ENCODE measurements around the gene KIAA0825. TPM values are rescaled to one million over a fixed set of nuclear protein-coding genes. Genes with fewer than 3 reads are reported as not detected.
A peak's percentile ranks its signal among the peaks of the same experiment; 100 is the strongest.

KIAA0825 gene
- total RNA-seq, 4 donors from 2014 or later, result 1.8 to 3.4 (median 2.6) TPM

GRCh38 chr5:94407023-94407422 lies 211.4 kb downstream of the KIAA0825 start:
- H3K9me3 ChIP-seq, result no peaks in the 10 kb centered on the region
- 36 to 46% methylated on average over 4 of the region's 4 CpGs for WGBS, 2 donors
- no peak overlapping the region for H3K4me3 ChIP-seq
- no peak for TF ChIP-seq POLR2A (IDR thresholded peaks at IDR 0.05)
- TF ChIP-seq CTCF (IDR thresholded peaks at IDR 0.05), result no peak
- no peak for DNase-seq
- no peaks in the 10 kb centered on the region for H3K36me3 ChIP-seq
- intact Hi-C loops (cut with DNase I), result no loop called here
- H3K4me1 ChIP-seq, result peaks cover 0 to 9% (median 0%) of the 10 kb centered on the region in 3 donors
- H3K27ac ChIP-seq, result no peak overlapping the region
- H3K27me3 ChIP-seq, result no peaks in the 10 kb centered on the region

- DNase-seq, result no peak
These were observed 214.9 kb downstream of the KIAA0825 start for GRCh38 chr5:94403483-94403882.

GRCh38 chr5:94402096-94402495 lies 216.3 kb downstream of the KIAA0825 start:
- intact Hi-C loops (cut with DNase I), result no loop called here
- no peak for DNase-seq

More at GRCh38 chr5:94403483-94403882, 214.9 kb downstream of the KIAA0825 start:
- Histone ChIP-seq H3K9me3 (no peaks in the 10 kb centered on the region), H3K4me1 (peaks cover 0 to 9% (median 0%) of the 10 kb centered on the region in 3 donors), H3K27ac (no peak overlapping the region), H3K4me3 (no peak overlapping the region), H3K36me3 (no peaks in the 10 kb centered on the region), H3K27me3 (no peaks in the 10 kb centered on the region)
- TF ChIP-seq CTCF (IDR thresholded peaks at IDR 0.05) (no peak), POLR2A (IDR thresholded peaks at IDR 0.05) (no peak)
- intact Hi-C loops (cut with DNase I), result no loop called here
- WGBS, 2 donors, result 93 to 98% methylated on average over 5 of the region's 5 CpGs

GRCh38 chr5:94397508-94397907 lies 220.9 kb downstream of the KIAA0825 start:
- no peak for TF ChIP-seq POLR2A (IDR thresholded peaks at IDR 0.05)
- TF ChIP-seq CTCF (IDR thresholded peaks at IDR 0.05), result peak in 1 of 6 experiments; percentile 8
- Histone ChIP-seq H3K36me3 (no peaks in the 10 kb centered on the region), H3K27me3 (no peaks in the 10 kb centered on the region), H3K4me1 (no peaks in the 10 kb centered on the region), H3K9me3 (no peaks in the 10 kb centered on the region), H3K4me3 (no peak overlapping the region), H3K27ac (no peak overlapping the region)
- intact Hi-C loops (cut with DNase I), result no loop called here
- no peak for DNase-seq

More at GRCh38 chr5:94402096-94402495, 216.3 kb downstream of the KIAA0825 start:
- TF ChIP-seq CTCF (IDR thresholded peaks at IDR 0.05) (no peak), POLR2A (IDR thresholded peaks at IDR 0.05) (no peak)
- H3K27me3 ChIP-seq, result no peaks in the 10 kb centered on the region
- H3K27ac ChIP-seq, result no peak overlapping the region
- H3K9me3 ChIP-seq, result no peaks in the 10 kb centered on the region
- peaks cover 0 to 7% (median 0%) of the 10 kb centered on the region in 3 donors for H3K4me1 ChIP-seq
- H3K36me3 ChIP-seq, result no peaks in the 10 kb centered on the region
- WGBS, 2 donors, result 71 to 85% methylated on average over 3 of the region's 3 CpGs
- H3K4me3 ChIP-seq, result no peak overlapping the region

- no peak for DNase-seq
- Histone ChIP-seq H3K4me1 (no peaks in the 10 kb centered on the region), H3K9me3 (no peaks in the 10 kb centered on the region), H3K4me3 (no peak overlapping the region), H3K27me3 (no peaks in the 10 kb centered on the region), H3K27ac (no peak overlapping the region), H3K36me3 (no peaks in the 10 kb centered on the region)
- TF ChIP-seq POLR2A (IDR thresholded peaks at IDR 0.05) (no peak), CTCF (IDR thresholded peaks at IDR 0.05) (no peak)
- intact Hi-C loops (cut with DNase I), result no loop called here
These were observed 221.7 kb downstream of the KIAA0825 start for GRCh38 chr5:94396687-94397086.

All from esophagus squamous epithelium (tissue), 5 donors.